NCI-H2171 treated with DMSO at 0.1 percent for 48 hours (cell line): ENCODE data around the gene DGKB.

ENCODE experiments used
- DNase-seq: peaks from one replicate; lab custom pipeline; 2025; lab: John Stamatoyannopoulos, UW

DGKB gene

GRCh38 chr7:14381936-14382335 lies 520.6 kb downstream of the DGKB start:
- peak; percentile 94 for DNase-seq

- no peak for DNase-seq
Measured at GRCh38 chr7:14381306-14381705, 521.2 kb downstream of the DGKB start.

- DNase-seq, result no peak
Measured at GRCh38 chr7:14380881-14381280, 521.7 kb downstream of the DGKB start.

DNA sequence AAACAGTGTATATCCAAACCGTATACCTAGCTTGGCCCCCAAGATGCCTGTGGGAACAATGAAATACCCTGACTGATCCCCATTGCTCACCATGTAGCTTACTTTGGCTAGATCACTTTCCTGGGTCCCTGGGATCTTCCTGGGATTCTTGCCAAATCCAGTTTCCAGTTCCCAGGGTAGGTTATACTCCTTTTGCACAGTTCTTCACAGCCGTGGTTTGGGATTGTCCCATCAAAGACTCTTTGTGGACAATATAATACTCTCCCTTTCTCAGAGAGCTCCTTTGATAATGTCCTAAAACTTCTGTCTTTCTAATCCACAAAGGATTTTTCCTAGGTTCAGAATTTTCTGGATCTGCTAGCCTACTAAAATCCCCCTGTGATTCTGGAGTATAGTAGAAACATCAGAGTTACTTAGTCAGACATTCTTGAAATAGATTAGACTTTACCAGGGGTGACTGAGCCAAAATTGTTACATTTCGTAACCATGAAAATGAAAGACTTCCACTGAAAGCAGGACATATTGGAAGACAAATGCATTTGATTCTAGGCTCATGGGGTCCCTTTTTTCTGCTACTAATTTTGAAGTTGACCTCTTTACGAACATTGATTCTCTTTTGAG lies 524.8 kb downstream of the DGKB start:
- no peak for DNase-seq

DNA sequence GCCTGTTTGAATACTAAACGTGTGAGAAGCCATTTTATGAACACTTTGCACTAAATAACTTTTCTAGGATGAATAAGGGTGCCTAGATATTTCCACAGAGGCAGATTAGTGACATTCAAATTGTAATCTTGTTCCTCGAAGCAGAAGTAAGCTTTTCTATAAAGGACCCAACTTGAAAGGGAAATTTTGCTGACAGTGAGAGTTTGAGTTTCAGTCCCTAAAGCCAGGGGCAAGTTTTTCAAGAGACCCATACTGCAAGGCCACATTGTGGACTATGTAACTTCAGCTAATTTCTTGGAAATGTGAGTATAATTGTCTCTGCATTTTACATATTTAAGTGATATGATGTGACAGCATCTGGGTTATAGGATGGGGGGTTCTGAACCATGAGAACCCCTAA lies 525.8 kb downstream of the DGKB start:
- DNase-seq, result no peak

GRCh38 chr7:14375998-14376397 lies 526.6 kb downstream of the DGKB start:
- no peak for DNase-seq

DNA sequence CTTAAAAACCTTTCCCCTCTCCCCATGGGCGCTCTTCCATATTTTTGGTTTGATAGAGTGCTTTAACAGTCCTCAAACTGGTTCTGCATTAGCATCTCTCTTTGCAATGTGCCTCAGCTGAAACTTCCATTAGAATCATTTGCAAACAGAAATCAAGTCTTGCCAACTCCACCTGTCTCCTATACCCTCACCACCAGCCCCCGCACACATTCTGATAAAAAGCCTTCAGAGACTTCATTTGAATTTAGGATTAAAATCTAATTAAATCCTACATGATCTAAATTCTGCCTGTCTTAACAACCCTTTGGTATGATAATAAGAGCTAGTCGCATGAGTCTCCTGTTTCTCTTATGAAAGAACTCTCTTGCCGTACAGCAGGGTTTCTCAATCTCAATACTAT lies 528.2 kb downstream of the DGKB start:
- no peak for DNase-seq

DNA sequence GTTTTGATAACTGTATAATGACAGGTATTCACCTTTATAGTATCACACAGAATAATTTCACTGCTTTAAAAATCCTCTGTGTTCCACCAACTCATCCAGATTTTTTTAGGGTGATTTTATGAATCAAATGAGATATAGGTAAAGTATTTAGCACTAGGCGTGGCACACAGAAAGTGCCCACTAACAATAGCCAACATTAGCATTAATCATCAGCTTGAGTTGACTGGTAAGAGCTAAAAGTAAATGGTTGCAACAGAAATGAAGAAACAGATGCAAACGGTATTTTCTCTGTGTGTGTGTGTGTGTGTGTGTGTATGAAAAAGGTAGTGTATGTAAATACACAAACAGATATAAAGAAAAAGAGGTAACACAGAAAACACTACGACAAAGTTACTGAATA lies 534.3 kb downstream of the DGKB start:
- DNase-seq, result no peak

DNA sequence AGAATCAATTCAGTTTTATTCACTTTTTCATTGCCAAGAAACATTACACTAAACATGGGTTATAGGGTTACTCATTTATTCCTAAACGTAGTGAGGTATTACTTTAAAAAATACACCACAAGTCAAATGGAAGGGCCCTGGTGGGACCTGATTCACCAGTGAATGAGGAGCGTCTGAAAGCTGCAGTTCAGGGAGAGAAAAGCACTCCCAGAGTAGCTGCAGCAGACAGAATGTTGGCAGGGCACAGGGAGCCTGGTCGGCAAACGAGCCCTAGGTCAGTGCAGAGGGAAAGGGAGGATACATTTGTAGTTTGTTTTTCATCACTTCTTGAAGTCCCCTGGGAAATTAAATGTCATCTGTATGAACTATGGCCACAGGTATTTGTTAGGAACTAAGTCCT lies 551.4 kb downstream of the DGKB start:
- DNase-seq, result no peak

DNA sequence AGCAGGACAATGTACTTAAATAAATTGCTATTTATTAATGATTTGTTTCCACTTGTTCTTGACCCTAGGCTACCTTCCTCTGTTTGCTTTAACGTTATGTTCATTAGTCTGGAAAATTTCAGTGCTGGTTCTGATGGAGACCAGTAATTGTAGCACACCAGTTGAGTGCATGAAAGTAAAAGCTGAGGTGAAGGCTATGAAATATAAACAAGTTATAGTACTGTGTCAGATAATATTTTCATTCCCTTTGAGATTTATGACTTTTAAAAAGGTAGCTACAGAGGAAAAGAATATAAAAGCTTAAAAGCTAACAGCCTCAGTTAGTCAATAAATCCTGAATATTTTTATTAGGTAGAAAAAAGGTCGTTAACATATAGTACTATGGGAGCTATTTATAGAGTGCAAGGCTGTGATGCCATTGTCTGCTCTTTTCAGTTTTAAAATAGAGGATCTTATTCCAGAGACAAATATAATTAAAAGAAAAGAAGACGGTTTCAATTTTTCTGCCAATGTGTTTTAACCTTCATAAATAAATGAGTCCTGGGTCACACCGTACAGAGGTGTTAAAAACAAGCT lies 561.3 kb downstream of the DGKB start:
- no peak for DNase-seq

GRCh38 chr7:14340393-14341074 lies 562.0 kb downstream of the DGKB start:
- DNase-seq, result peak; percentile 23

DNA sequence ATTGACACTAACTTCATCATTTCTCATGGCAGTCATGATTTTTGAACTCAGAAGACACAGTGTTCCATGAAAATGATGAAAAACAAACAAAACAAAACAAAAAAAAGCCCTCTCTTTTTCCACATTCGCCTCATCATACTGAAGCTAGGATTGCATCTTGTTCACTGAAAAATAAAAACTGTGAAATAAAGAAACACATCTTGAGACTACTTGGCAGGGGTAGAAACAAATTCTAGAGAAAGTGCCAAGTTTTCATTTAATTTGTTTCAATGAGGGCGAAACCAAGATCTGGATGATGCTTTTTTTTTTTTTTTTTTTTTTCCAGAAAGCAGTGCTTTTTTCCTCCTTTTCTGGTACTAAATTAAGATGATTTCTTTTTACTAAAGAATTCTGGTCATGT lies 562.7 kb downstream of the DGKB start:
- no peak for DNase-seq

GRCh38 chr7:14336256-14336655 lies 566.3 kb downstream of the DGKB start:
- no peak for DNase-seq

GRCh38 chr7:14332155-14332554 lies 570.4 kb downstream of the DGKB start:
- no peak for DNase-seq

- DNase-seq, result no peak
Measured at GRCh38 chr7:14324767-14325166, 577.8 kb downstream of the DGKB start.

DNA sequence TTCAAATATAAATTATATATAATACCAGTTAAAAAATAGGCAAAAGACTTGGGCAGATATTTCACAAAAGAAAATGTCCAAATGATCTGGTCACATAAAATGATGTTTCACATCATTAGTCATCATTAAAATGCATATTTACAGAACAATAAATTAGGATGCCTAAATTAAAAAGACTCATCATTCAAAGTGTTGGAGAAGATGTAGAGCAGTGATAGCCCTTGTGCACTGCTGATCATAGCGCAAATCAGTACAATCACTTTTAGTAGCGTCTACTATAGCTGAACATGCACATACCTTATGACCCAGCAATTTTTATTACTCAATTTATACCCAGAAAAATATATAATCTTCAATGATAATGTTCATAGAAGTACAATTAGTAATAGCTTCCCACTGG lies 579.8 kb downstream of the DGKB start:
- no peak for DNase-seq

DNA sequence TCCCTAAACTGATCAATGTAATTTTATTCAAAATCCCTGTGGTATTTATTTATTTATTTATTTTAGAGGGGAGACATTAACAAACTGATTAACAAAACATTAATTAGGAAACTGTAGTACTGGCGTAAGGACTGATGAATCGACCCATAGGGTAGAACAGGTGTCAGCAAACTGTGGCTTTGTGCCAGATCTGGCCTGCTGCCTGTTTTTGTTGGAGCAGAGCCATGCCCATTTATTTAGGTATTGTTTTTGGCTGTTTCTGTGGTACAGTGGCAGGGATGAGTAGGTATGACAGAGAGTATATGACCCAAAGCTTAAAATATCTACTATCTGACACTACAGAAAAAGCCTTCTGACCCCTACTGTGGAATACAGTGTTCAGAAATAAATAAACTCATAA lies 580.6 kb downstream of the DGKB start:
- peak; percentile 84 for DNase-seq

GRCh38 chr7:14309432-14309831 lies 593.1 kb downstream of the DGKB start:
- DNase-seq, result no peak

GRCh38 chr7:14305233-14305866 lies 597.2 kb downstream of the DGKB start:
- DNase-seq, result no peak

- no peak for DNase-seq
Measured at GRCh38 chr7:14303536-14303935, 599.0 kb downstream of the DGKB start.

- DNase-seq, result no peak
Measured at GRCh38 chr7:14294637-14295036, 607.9 kb downstream of the DGKB start.

GRCh38 chr7:14293434-14293833 lies 609.1 kb downstream of the DGKB start:
- peak; percentile 35 for DNase-seq

DNA sequence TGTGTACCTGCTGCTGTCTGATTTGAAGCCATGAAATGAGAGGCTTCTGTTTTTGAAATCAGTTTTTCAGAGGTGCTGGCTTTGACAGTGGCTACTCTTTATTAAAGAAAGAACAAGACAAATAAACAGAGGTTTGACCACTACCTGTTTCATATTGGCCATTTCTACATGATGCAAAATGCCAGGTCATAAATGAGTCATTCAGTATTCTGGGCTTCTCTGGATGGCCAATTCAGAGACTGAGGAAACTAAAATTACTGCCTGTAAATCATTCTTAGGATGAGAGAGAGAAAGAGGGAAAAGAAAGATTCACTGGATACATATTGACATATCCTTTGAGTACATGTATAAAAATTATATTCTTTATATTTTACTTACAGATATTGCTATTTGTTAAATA lies 609.8 kb downstream of the DGKB start:
- no peak for DNase-seq
